ENCODE measurements around the gene AIF1. TPM values are rescaled to one million over a fixed set of nuclear protein-coding genes. Genes with fewer than 3 reads are reported as not detected.

The AIF1 gene
- total RNA-seq, 1 experiment from 2014 or later, result not detected

- Mint-ChIP-seq H3K4me3 (ENCODE audit: unreplicated experiment) (peak overlapping the region; percentile 89), H3K9me3 (ENCODE audit: unreplicated experiment) (no peaks in the 10 kb centered on the region)
- no peak for DNase-seq (ENCODE audit: unreplicated experiment)
These were observed 46.5 kb downstream of the AIF1 start for GRCh38 chr6:31661262-31662123.

GRCh38 chr6:31662124-31662723 lies 47.2 kb downstream of the AIF1 start:
- H3K4me1 Mint-ChIP-seq (ENCODE audit: insufficient read depth, unreplicated experiment), result peaks cover 42% of the 10 kb centered on the region
- DNase-seq (ENCODE audit: unreplicated experiment), result no peak
- BruUV-seq (replicated peaks), result no TSS peak
- H3K4me3 Mint-ChIP-seq (ENCODE audit: unreplicated experiment), result peak overlapping the region; percentile 89
- no peaks in the 10 kb centered on the region for H3K27me3 Mint-ChIP-seq (ENCODE audit: insufficient read depth, unreplicated experiment)
- TF ChIP-seq CTCF (IDR thresholded peaks at IDR 0.05; ENCODE audit: unreplicated experiment), result no peak
- no peaks in the 10 kb centered on the region for H3K9me3 Mint-ChIP-seq (ENCODE audit: unreplicated experiment)
- POLR2A ChIA-PET, result interaction anchor here (0.8 to 7.9 kb wide), 8 partner anchors 10 to 309 kb away, joined by 3 to 263 read pairs (median 6); partner anchors contain the start of genes APOM, ATP6V1G2, BAG6 and DXO
- H3K27ac Mint-ChIP-seq (ENCODE audit: low read depth, unreplicated experiment), result no peak overlapping the region
- intact Hi-C loops (cut with micrococcal nuclease), result loop anchor here (5.0 kb wide), 1 partner anchor 40 kb away; the partner anchor contains the start of gene PRRC2A
- CTCF ChIA-PET, result interaction anchor here (0.6 to 0.7 kb wide), 3 partner anchors 119 to 391 kb away, joined by 3 to 4 read pairs (median 4); no protein-coding TSS in a partner anchor
- peaks cover 69% of the 10 kb centered on the region for H3K36me3 Mint-ChIP-seq (ENCODE audit: insufficient read depth, unreplicated experiment)

More at GRCh38 chr6:31661262-31662123, 46.5 kb downstream of the AIF1 start:
- ChIA-PET POLR2A (interaction anchor here (0.6 to 7.9 kb wide), 31 partner anchors 9 to 1657 kb away, joined by 3 to 263 read pairs (median 3); partner anchors contain the start of genes APOM, ATP6V1G2, BAG6 and CLIC1), CTCF (interaction anchor here (0.6 to 0.9 kb wide), 3 partner anchors 37 to 164 kb away, joined by 3 read pairs; partner anchors contain the start of gene ABHD16A)
- TF ChIP-seq CTCF (IDR thresholded peaks at IDR 0.05; ENCODE audit: unreplicated experiment), result no peak
- Mint-ChIP-seq H3K36me3 (ENCODE audit: insufficient read depth, unreplicated experiment) (peaks cover 68% of the 10 kb centered on the region), H3K27me3 (ENCODE audit: insufficient read depth, unreplicated experiment) (no peaks in the 10 kb centered on the region), H3K4me1 (ENCODE audit: insufficient read depth, unreplicated experiment) (peaks cover 44% of the 10 kb centered on the region), H3K27ac (ENCODE audit: low read depth, unreplicated experiment) (peak overlapping the region; percentile 64)
- intact Hi-C loops (cut with micrococcal nuclease), result loop anchor here (5.0 kb wide), 1 partner anchor 39 kb away; the partner anchor contains the start of gene PRRC2A
- no TSS peak for BruUV-seq (replicated peaks)

- Mint-ChIP-seq H3K27me3 (ENCODE audit: insufficient read depth, unreplicated experiment) (no peaks in the 10 kb centered on the region), H3K27ac (ENCODE audit: low read depth, unreplicated experiment) (peak overlapping the region; percentile 99), H3K4me3 (ENCODE audit: unreplicated experiment) (peak overlapping the region; percentile 99), H3K4me1 (ENCODE audit: insufficient read depth, unreplicated experiment) (peaks cover 43% of the 10 kb centered on the region), H3K9me3 (ENCODE audit: unreplicated experiment) (no peaks in the 10 kb centered on the region), H3K36me3 (ENCODE audit: insufficient read depth, unreplicated experiment) (peaks cover 77% of the 10 kb centered on the region)
- TF ChIP-seq CTCF (IDR thresholded peaks at IDR 0.05; ENCODE audit: unreplicated experiment), result no peak
- CTCF ChIA-PET, result interaction anchor here (0.6 to 0.9 kb wide), 5 partner anchors 8 to 390 kb away, joined by 4 to 9 read pairs (median 4); partner anchors contain the start of gene APOM
- intact Hi-C loops (cut with micrococcal nuclease), result loop anchor here (5.0 kb wide), 1 partner anchor 41 kb away; the partner anchor contains the start of gene PRRC2A
- POLR2A ChIA-PET, result interaction anchor here (0.5 to 7.9 kb wide), 19 partner anchors 11 to 532 kb away, joined by 3 to 263 read pairs (median 12); partner anchors contain the start of genes ABHD16A, APOM, ATP6V1G2 and BAG6
- peak; percentile 48 for DNase-seq (ENCODE audit: unreplicated experiment)
- no TSS peak for BruUV-seq (replicated peaks)
These were observed 48.3 kb downstream of the AIF1 start for GRCh38 chr6:31663126-31663960.
